HG03280 (cell line): ENCODE measurements around the gene KIAA2012.
"Not testable (repeated sequence)": the region's sequence is repeated elsewhere in the genome, so short reads cannot be mapped to it uniquely, and the experiment has no call there.

Experiments
- ATAC-seq: cut with Tn5 transposase; IDR thresholded peaks from one replicate; pipeline ENCODE4 v1.9.1; 2021; ENCODE audit warnings: mild to moderate bottlenecking, moderate library complexity; ENCODE audit not compliant: unreplicated experiment

Gene KIAA2012

GRCh38 chr2:202114795-202115194 lies 41.7 kb downstream of the KIAA2012 start:
- no peak for ATAC-seq

- no peak for ATAC-seq
Observed at GRCh38 chr2:202115479-202115971, 42.5 kb downstream of the KIAA2012 start.

- ATAC-seq = no peak
Observed at GRCh38 chr2:202116691-202117090, 43.6 kb downstream of the KIAA2012 start.

GRCh38 chr2:202118168-202118567 lies 45.1 kb downstream of the KIAA2012 start:
- ATAC-seq = no peak

DNA sequence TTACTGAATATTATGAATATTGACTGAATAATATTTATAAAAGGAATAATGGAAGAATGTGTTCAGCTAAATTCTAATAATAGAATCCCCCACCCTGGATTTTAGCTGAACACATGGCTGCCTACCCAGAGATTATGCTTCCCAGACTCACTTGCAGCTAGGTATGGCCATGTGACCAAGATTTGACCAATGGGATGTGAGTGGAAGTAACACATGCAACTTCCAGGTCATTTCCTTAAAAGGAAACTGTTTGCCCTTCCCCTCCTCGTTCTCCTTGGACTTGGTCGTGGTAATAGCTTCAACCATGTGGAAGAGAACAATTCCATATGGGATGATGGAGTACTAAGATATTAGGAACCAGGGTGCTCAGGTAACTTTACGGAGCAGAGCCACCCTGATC lies 47.8 kb downstream of the KIAA2012 start:
- ATAC-seq = no peak

DNA sequence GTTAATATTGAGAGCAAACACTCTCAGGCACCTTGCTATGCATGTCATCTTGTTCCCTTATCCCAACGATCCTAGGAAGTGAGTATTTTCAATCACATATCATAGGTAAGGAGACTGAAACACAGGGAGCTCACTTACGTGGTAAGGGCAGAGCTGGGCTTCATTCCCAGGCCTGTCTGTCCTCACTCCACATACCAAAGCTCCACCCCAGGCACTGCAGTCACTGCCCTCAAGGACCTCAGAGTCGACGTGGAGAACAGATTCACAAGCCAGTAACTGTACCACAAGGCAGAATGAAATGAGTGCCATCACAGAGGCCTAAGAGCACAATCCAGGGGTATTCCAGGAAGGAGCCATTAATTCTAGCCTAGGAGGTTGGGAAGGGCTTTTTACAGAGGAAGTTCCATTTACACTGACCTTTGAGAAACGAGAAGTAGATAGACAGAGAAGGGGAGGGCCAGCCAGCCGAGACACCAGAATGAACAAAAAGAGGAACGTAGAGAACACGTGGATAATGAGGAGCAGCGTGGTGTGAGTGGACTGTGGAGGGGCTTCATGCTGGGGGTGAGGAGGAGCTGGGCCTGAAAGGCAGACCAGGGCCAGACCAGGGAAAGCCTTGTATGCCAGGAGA lies 48.6 kb downstream of the KIAA2012 start:
- ATAC-seq = no peak

- no peak for ATAC-seq
Observed at GRCh38 chr2:202122163-202122540, 49.1 kb downstream of the KIAA2012 start.

- no peak for ATAC-seq
Observed at GRCh38 chr2:202122980-202123720, 50.1 kb downstream of the KIAA2012 start.

GRCh38 chr2:202124286-202124685 lies 51.2 kb downstream of the KIAA2012 start:
- no peak for ATAC-seq

- no peak for ATAC-seq
Observed at GRCh38 chr2:202127687-202128331, 54.8 kb downstream of the KIAA2012 start.

- ATAC-seq = no peak
Observed at GRCh38 chr2:202129841-202130240, 56.8 kb downstream of the KIAA2012 start.

DNA sequence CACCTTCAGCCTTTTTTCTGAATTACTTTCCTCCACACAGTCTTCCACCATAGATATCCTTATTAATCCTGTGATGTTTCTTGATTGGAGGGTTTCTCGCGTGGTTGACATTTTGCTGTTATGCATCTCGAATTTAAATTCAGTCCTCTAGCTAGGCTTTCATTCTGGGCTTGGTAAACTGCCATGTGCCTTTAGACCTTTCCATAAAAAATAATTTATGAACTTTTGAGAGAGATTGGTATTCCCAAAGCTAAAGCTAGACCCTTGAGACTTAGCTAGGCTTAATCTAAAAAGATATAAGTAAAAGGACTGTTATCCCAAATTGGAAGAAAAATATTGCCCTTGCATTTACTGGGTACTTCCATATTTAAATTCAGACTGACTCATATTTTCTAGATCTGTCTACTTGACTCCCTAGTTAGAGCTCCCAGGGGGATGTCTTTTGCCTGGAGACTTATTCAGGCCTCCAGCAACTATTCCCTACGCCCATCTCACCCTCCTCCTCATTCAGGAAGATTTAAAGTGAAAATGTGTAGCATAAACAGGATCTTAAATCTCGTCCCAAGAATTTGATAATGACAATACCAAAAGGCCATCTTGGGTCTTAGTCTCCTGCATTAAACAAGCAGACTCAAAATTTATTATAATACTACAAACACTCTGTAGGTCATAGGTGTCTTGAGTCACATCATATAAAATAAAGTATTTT lies 60.3 kb downstream of the KIAA2012 start:
- no peak for ATAC-seq

- no peak for ATAC-seq
Observed at GRCh38 chr2:202133909-202134265, 60.8 kb downstream of the KIAA2012 start.

- ATAC-seq = no peak
Observed at GRCh38 chr2:202135091-202135874, 62.2 kb downstream of the KIAA2012 start.

DNA sequence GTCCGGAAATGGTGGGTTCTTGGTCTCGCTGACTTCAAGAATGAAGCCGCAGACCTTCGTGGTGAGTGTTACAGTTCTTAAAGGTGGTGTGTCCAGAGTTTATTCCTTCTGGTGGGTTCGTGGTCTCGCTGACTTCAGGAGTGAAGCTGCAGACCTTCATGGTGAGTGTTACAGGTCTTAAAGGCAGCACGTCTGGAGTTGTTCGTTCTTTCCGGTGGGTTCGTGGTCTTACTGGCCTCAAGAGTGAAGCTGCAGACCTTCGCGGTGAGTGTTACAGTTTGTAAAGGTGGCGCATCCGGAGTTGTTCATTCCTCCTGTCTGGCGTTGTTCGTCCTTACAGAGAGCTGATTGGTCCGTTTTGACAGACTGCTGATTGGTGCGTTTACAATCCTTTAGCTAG lies 63.0 kb downstream of the KIAA2012 start:
- not testable (repeated sequence) for ATAC-seq

GRCh38 chr2:202136526-202136925 lies 63.5 kb downstream of the KIAA2012 start:
- no peak for ATAC-seq

DNA sequence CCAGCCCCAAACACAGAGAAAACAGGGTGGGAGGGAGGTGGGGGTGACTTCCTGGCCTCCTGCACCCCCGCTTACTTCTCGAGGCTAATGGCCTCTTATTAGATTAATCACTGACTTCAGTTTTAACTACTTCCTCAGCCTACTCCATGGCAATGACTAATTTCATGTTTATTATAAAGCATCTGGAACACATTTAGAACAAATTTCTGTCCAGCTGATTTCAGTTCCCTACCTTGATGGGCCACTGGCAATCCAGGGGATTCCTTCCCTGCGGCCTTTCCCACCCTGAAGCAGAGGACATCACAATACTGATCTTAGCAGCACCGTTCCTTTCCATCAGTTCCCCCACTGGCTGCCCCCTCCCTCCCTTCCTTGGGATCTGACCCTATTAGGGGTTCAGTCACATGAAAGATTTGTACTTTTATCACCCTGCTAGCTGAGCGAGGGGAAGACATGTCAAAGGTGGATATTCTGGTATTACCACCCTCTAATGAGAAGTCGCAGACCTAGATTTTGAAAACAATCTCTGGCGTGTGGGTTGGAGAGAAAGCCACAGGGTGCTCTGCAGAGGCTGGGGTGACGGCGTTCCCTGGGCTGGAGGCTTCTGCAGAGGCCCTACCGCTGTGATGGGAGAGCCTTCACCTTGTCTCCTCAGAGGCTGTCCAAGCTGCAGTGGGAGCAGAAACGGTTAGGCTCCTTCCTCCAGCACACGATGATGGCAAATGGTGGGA lies 67.6 kb downstream of the KIAA2012 start:
- no peak for ATAC-seq

- no peak for ATAC-seq
Observed at GRCh38 chr2:202141329-202141947, 68.4 kb downstream of the KIAA2012 start.

DNA sequence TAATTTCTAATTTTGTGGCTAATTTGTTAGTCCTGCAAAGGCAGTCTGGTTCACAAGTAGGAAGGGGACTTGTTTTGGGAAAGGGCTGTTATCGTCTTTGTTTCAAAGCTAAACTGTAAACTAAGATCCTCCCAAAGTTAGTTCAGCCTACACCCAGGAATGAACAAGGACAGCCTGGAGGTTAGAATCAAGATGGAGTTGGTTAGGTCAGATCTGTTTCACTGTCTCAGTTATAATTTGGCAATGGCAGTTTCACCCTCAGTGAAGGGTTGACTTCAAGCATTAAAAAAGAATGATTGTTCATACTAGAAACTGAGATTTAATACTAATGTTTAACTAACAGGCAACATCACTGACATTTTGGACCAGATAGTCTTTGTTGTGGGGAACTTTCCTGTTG lies 69.5 kb downstream of the KIAA2012 start:
- no peak for ATAC-seq

DNA sequence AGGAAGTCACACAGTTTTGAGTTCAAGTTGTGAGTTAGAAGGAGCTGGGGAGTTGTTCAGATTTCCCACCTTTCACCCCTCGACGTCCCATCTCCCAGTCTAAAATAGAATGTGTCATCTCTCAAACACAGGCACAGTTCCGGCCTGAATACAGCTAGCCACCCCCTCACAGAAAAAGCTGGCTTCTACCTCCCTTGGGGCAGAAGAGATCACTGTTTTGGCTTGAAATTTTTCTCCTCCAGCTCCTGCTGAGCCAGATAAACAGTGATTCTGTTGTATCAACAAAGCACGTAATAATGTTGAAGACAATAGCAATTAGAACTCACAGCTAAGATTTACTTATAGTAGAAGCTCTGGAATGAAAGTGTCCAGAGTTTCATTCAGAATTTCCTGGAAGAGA lies 74.7 kb downstream of the KIAA2012 start:
- no peak for ATAC-seq
